Central memory CD8-positive, alpha-beta T cell (primary cell): Measurements from ENCODE around the gene TMEM131L.
A peak's percentile ranks its signal among the peaks of the same experiment; 100 is the strongest.
"Not testable (repeated sequence)": the region's sequence is repeated elsewhere in the genome, so short reads cannot be mapped to it uniquely, and the experiment has no call there.

Experiments used
- ATAC-seq: fragments of 150-1000 bp; cut with Tn5 transposase; replicated peaks from 2 replicates; pipeline ENCODE4 v1.10.0; 2022; ENCODE audit warnings: mild to moderate bottlenecking, moderate FRiP score, moderate number of reproducible peaks; ENCODE audit not compliant: poor library complexity, severe bottlenecking; ENCODE audit errors: extremely low read depth
- DNase-seq, 2 donors: peaks; one replicate each; pipeline ENCODE4 v3.0.0; 2021; ENCODE audit warnings: low spot score in 2 of 2
- H3K27ac Mint-ChIP-seq: one replicate; pipeline ENCODE4 v1.8.0; 2022; ENCODE audit warnings: low read depth, mild to moderate bottlenecking, moderate library complexity, mixed read lengths
- H3K27me3 Mint-ChIP-seq: one replicate; pipeline ENCODE4 v1.8.0; 2022; ENCODE audit warnings: mixed read lengths
- H3K36me3 Mint-ChIP-seq: one replicate; pipeline ENCODE4 v1.8.0; 2022; ENCODE audit warnings: mild to moderate bottlenecking, moderate library complexity, mixed read lengths; ENCODE audit not compliant: insufficient read depth
- H3K4me1 Mint-ChIP-seq: one replicate; pipeline ENCODE4 v1.8.0; 2022; ENCODE audit warnings: mixed read lengths
- H3K4me3 Mint-ChIP-seq: one replicate; pipeline ENCODE4 v1.8.0; 2022; ENCODE audit warnings: mild to moderate bottlenecking, moderate library complexity, mixed read lengths
- H3K9me3 Mint-ChIP-seq: one replicate; pipeline ENCODE4 v1.8.0; 2022; ENCODE audit warnings: mixed read lengths

Gene TMEM131L

GRCh38 chr4:153471071-153471697, 5.0 kb downstream of the TMEM131L start:
- not testable (repeated sequence) for DNase-seq, H3K9me3 Mint-ChIP-seq, H3K27me3 Mint-ChIP-seq, ATAC-seq
- Mint-ChIP-seq H3K27ac (peak overlapping the region; percentile 98), H3K36me3 (peaks cover 33% of the 10 kb centered on the region), H3K4me1 (peaks cover 64% of the 10 kb centered on the region), H3K4me3 (peak overlapping the region; percentile 96)

GRCh38 chr4:153471698-153472093, 5.5 kb downstream of the TMEM131L start:
- Mint-ChIP-seq H3K4me3 (peak overlapping the region; percentile 96), H3K27me3 (no peaks in the 10 kb centered on the region), H3K4me1 (peaks cover 65% of the 10 kb centered on the region), H3K27ac (peak overlapping the region; percentile 98), H3K36me3 (peaks cover 36% of the 10 kb centered on the region), H3K9me3 (no peaks in the 10 kb centered on the region)
- ATAC-seq (peak; percentile 73), DNase-seq (no peak)

- H3K36me3 Mint-ChIP-seq, result peaks cover 38% of the 10 kb centered on the region
- ATAC-seq, result no peak
- DNase-seq, result no peak
- no peaks in the 10 kb centered on the region for H3K27me3 Mint-ChIP-seq
- H3K27ac Mint-ChIP-seq, result peak overlapping the region; percentile 98
- peaks cover 65% of the 10 kb centered on the region for H3K4me1 Mint-ChIP-seq
- no peaks in the 10 kb centered on the region for H3K9me3 Mint-ChIP-seq
- peak overlapping the region; percentile 96 for H3K4me3 Mint-ChIP-seq
These were observed 6.2 kb downstream of the TMEM131L start for GRCh38 chr4:153472122-153473037.

GRCh38 chr4:153474251-153474650, 8.1 kb downstream of the TMEM131L start:
- H3K27ac Mint-ChIP-seq, result peak overlapping the region; percentile 36
- H3K4me3 Mint-ChIP-seq, result no peak overlapping the region
- peaks cover 63% of the 10 kb centered on the region for H3K4me1 Mint-ChIP-seq
- no peak for ATAC-seq
- no peaks in the 10 kb centered on the region for H3K27me3 Mint-ChIP-seq
- no peaks in the 10 kb centered on the region for H3K9me3 Mint-ChIP-seq
- peaks cover 35% of the 10 kb centered on the region for H3K36me3 Mint-ChIP-seq
- DNase-seq, result no peak

- Mint-ChIP-seq H3K27ac (no peak overlapping the region), H3K4me3 (no peak overlapping the region), H3K9me3 (no peaks in the 10 kb centered on the region), H3K4me1 (peaks cover 50% of the 10 kb centered on the region), H3K36me3 (peaks cover 36% of the 10 kb centered on the region), H3K27me3 (no peaks in the 10 kb centered on the region)
- no peak for ATAC-seq
- DNase-seq, result no peak
These were observed 10.8 kb downstream of the TMEM131L start for GRCh38 chr4:153476829-153477574.

- Mint-ChIP-seq H3K9me3 (no peaks in the 10 kb centered on the region), H3K27me3 (no peaks in the 10 kb centered on the region), H3K27ac (peak overlapping the region; percentile 4), H3K36me3 (peaks cover 33% of the 10 kb centered on the region), H3K4me3 (no peak overlapping the region), H3K4me1 (peaks cover 42% of the 10 kb centered on the region)
- ATAC-seq, result no peak
- no peak for DNase-seq
These were observed 12.9 kb downstream of the TMEM131L start for GRCh38 chr4:153479101-153479500.

- Mint-ChIP-seq H3K36me3 (peaks cover 21% of the 10 kb centered on the region), H3K9me3 (no peaks in the 10 kb centered on the region), H3K27me3 (no peaks in the 10 kb centered on the region), H3K4me3 (no peak overlapping the region), H3K4me1 (peaks cover 43% of the 10 kb centered on the region), H3K27ac (peak overlapping the region; percentile 13)
- no peak for DNase-seq
- ATAC-seq, result no peak
These were observed 14.5 kb downstream of the TMEM131L start for GRCh38 chr4:153480704-153481103.

DNA sequence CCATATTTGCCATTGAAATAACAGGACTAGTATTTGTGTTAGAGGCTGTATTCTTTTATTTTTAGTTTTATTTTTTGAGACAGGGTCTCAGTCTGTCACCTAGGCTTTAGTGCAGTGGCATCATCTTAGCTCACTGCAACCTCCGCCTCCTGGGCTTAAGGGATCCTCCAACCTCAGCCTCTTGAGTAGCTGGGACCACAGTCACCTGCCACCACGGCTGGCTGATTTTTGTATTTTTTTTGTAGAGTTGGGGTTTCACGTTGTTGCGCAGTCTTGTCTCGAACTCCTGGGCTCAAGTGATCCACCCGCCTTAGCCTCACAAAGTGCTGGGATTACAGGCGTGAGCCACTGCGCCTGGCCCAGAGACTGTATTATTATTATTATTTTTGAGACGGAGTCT, 15.3 kb downstream of the TMEM131L start:
- Mint-ChIP-seq H3K27ac (peak overlapping the region; percentile 13), H3K9me3 (no peaks in the 10 kb centered on the region), H3K4me3 (no peak overlapping the region), H3K27me3 (no peaks in the 10 kb centered on the region), H3K36me3 (peaks cover 18% of the 10 kb centered on the region), H3K4me1 (peaks cover 46% of the 10 kb centered on the region)
- DNase-seq, result no peak
- ATAC-seq, result no peak

- no peak for DNase-seq
- Mint-ChIP-seq H3K4me3 (peak overlapping the region; percentile 32), H3K4me1 (peaks cover 47% of the 10 kb centered on the region), H3K36me3 (peaks cover 29% of the 10 kb centered on the region), H3K27ac (peak overlapping the region; percentile 67), H3K9me3 (no peaks in the 10 kb centered on the region), H3K27me3 (no peaks in the 10 kb centered on the region)
- no peak for ATAC-seq
These were observed 17.6 kb downstream of the TMEM131L start for GRCh38 chr4:153483432-153484418.

DNA sequence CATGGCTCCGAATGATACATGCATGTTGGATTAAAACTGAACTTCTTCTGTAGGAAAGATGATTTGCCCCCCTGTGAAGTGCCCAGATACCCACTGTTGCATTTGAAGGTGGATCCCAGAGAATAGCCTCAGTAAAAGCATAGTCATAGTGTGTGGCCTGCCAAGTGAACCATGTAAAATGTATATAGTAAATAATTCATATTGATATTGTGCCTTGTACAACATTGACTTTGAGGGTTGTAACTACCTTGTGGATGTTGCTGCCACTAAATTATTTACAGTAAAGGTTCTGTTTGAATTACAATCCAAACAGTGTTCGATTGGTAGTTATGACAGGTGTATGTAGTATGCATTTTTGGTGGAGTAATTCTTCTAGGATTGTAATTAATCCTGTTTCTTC, 19.2 kb downstream of the TMEM131L start:
- DNase-seq (no peak), ATAC-seq (no peak)
- Mint-ChIP-seq H3K4me1 (peaks cover 43% of the 10 kb centered on the region), H3K9me3 (no peaks in the 10 kb centered on the region), H3K27ac (peak overlapping the region; percentile 93), H3K4me3 (no peak overlapping the region), H3K27me3 (no peaks in the 10 kb centered on the region), H3K36me3 (peaks cover 28% of the 10 kb centered on the region)

DNA sequence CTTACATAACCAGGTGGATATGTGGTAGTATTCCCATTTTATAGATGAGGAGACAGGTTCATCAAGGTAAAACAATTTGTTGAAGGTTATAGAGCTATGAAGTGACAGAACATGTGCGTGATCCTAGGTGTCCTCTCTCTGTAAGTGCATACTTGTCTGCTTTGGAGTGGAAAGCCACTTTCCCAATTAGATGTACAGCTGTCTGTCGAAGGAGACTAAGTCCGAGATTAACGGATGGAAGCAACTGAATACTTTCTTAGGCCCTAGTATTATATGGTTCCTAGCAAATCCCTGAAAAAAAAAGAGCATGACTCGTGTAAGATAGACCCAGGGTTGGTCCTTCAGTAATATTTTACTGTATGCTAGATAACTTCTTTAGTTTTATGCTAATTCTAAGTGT, 19.7 kb downstream of the TMEM131L start:
- Mint-ChIP-seq H3K4me1 (peaks cover 40% of the 10 kb centered on the region), H3K27me3 (no peaks in the 10 kb centered on the region), H3K4me3 (no peak overlapping the region), H3K36me3 (peaks cover 25% of the 10 kb centered on the region), H3K27ac (peak overlapping the region; percentile 93), H3K9me3 (no peaks in the 10 kb centered on the region)
- DNase-seq (no peak), ATAC-seq (no peak)
